CD4-positive, alpha-beta T cell (primary cell): ENCODE measurements around the gene EIF4E. TPM values are rescaled to one million over a fixed set of nuclear protein-coding genes. Genes with fewer than 3 reads are reported as not detected.
"Not testable (repeated sequence)": the region's sequence is repeated elsewhere in the genome, so short reads cannot be mapped to it uniquely, and the experiment has no call there.

Source experiments
- ATAC-seq: fragments of 200-7000 bp; cut with Tn5 transposase; one replicate; pipeline ENCODE4 v1.10.0; 2022; ENCODE audit warnings: mild to moderate bottlenecking; ENCODE audit not compliant: poor library complexity
- CTCF ChIA-PET: fragments of 350-600 bp; sonication (Branson Sonifier 250); formaldehyde crosslinking; loops from one replicate; lab custom pipeline; 2021; ENCODE audit warnings: antibody characterized with exemption, inconsistent platforms; lab: Charles Lee
- POLR2A ChIA-PET: fragments of 350-600 bp; sonication (Branson Sonifier 250); formaldehyde crosslinking; loops from one replicate; lab custom pipeline; 2021; ENCODE audit warnings: antibody characterized with exemption, inconsistent platforms; lab: Charles Lee
- DNase-seq, 14 experiments: peaks; one replicate each; pipeline ENCODE4 v3.0.0-alpha.2; 2013 to 2020; ENCODE audit warnings: mixed read lengths in 2 of 14
- H3K27ac ChIP-seq, 2 donors: one replicate each; pipeline versions ENCODE4 v1.5.1 to v1.7.0; 2013; ENCODE audit warnings: low read length in 2 of 2, low read depth in 1 of 2, mild to moderate bottlenecking in 1 of 2
- H3K27me3 ChIP-seq, 2 experiments: 1 replicate in 1 of 2; 2 replicates in 1 of 2; pipeline versions ENCODE4 v1.6.1 to v1.7.0; 2013; ENCODE audit warnings: low read length in 2 of 2, control low read depth in 1 of 2, mild to moderate bottlenecking in 1 of 2, moderate library complexity in 1 of 2; ENCODE audit not compliant: insufficient read depth in 2 of 2, control insufficient read depth in 1 of 2
- H3K36me3 ChIP-seq: one replicate; pipeline ENCODE4 v1.6.1; 2013; ENCODE audit warnings: low read length, control low read depth; ENCODE audit not compliant: insufficient read depth
- H3K4me1 ChIP-seq: one replicate; pipeline ENCODE4 v1.6.1; 2013; ENCODE audit warnings: low read length, control low read depth; ENCODE audit not compliant: insufficient read depth
- H3K4me3 ChIP-seq: one replicate; pipeline ENCODE4 v1.5.1; 2013; ENCODE audit warnings: mild to moderate bottlenecking, low read length, moderate library complexity
- H3K9me3 ChIP-seq, 2 experiments: 1 replicate in 1 of 2; 2 replicates in 1 of 2; pipeline versions ENCODE4 v1.6.1 to v1.7.0; 2013; ENCODE audit warnings: low read length in 2 of 2, mild to moderate bottlenecking in 2 of 2, control low read depth in 1 of 2, moderate library complexity in 1 of 2; ENCODE audit not compliant: control insufficient read depth in 1 of 2, insufficient read depth in 1 of 2
- H3K27ac Mint-ChIP-seq: one replicate; pipeline ENCODE4 v1.8.0; 2020; ENCODE audit warnings: mixed read lengths
- H3K27me3 Mint-ChIP-seq: one replicate; pipeline ENCODE4 v1.8.0; 2021; ENCODE audit warnings: mixed read lengths
- H3K36me3 Mint-ChIP-seq: one replicate; pipeline ENCODE4 v1.8.0; 2021; ENCODE audit warnings: low read depth, mixed read lengths
- H3K4me1 Mint-ChIP-seq: one replicate; pipeline ENCODE4 v1.8.0; 2021; ENCODE audit warnings: low read depth, mixed read lengths
- H3K4me3 Mint-ChIP-seq: one replicate; pipeline ENCODE4 v1.8.0; 2020; ENCODE audit warnings: mild to moderate bottlenecking, mixed read lengths
- H3K9me3 Mint-ChIP-seq: one replicate; pipeline ENCODE4 v1.8.0; 2020; ENCODE audit warnings: mixed read lengths
- CTCF ChIP-seq: fragments of 200-600 bp; IDR thresholded peaks from one replicate; pipeline ENCODE4 v1.8.0; 2022; ENCODE audit warnings: antibody characterized with exemption, mild to moderate bottlenecking
- intact Hi-C, 2 experiments: fragments of 100-400 bp; cut with DNase I in 1 of 2; cut with micrococcal nuclease in 1 of 2; formaldehyde crosslinking; loops; one replicate each; pipeline versions ENCODE4 v1.15.1 to v1.9.0; 2023 to 2025; cut with DNase I, micrococcal nuclease
- total RNA-seq, 174 experiments: library from RNA in 2 of 174; stranded (reverse) in 2 of 174; gene quantifications; one replicate each; pipeline ENCODE4 v1.2.3 and lab custom pipeline; 2021 to 2026

Gene EIF4E
- total RNA-seq, 2 experiments from 2014 or later, result 47.2 to 49.2 TPM

GRCh38 chr4:98838531-98838930, 90.4 kb downstream of the EIF4E start:
- no peaks in the 10 kb centered on the region for H3K9me3 Mint-ChIP-seq
- no peak overlapping the region for H3K27ac Mint-ChIP-seq
- Histone ChIP-seq H3K27me3 (no peaks in the 10 kb centered on the region), H3K27ac (no peak overlapping the region), H3K4me1 (no peaks in the 10 kb centered on the region), H3K4me3 (no peak overlapping the region), H3K36me3 (no peaks in the 10 kb centered on the region), H3K9me3 (peaks cover 0 to 3% of the 10 kb centered on the region in 2 experiments)
- H3K4me1 Mint-ChIP-seq, result no peaks in the 10 kb centered on the region
- no peak for DNase-seq
- no peak for ATAC-seq
- H3K27me3 Mint-ChIP-seq, result no peaks in the 10 kb centered on the region
- intact Hi-C loops, result no loop called here
- POLR2A ChIA-PET, result no interaction called here
- no peak for TF ChIP-seq CTCF
- H3K4me3 Mint-ChIP-seq, result no peak overlapping the region
- no peaks in the 10 kb centered on the region for H3K36me3 Mint-ChIP-seq
- CTCF ChIA-PET, result interaction anchor here (0.6 kb wide), 1 partner anchor 343 kb away, joined by 3 read pairs; no protein-coding TSS in a partner anchor

GRCh38 chr4:98833384-98833783, 95.5 kb downstream of the EIF4E start:
- H3K27me3 Mint-ChIP-seq, result no peaks in the 10 kb centered on the region
- TF ChIP-seq CTCF, result no peak
- DNase-seq, result no peak
- no peaks in the 10 kb centered on the region for H3K36me3 Mint-ChIP-seq
- no peaks in the 10 kb centered on the region for H3K4me1 Mint-ChIP-seq
- ChIA-PET POLR2A (no interaction called here), CTCF (no interaction called here)
- intact Hi-C loops, result no loop called here
- Histone ChIP-seq H3K4me3 (no peak overlapping the region), H3K4me1 (no peaks in the 10 kb centered on the region), H3K36me3 (no peaks in the 10 kb centered on the region), H3K27ac (no peak overlapping the region), H3K9me3 (no peaks in the 10 kb centered on the region), H3K27me3 (no peaks in the 10 kb centered on the region)
- H3K9me3 Mint-ChIP-seq, result no peaks in the 10 kb centered on the region
- no peak for ATAC-seq
- no peak overlapping the region for H3K4me3 Mint-ChIP-seq
- H3K27ac Mint-ChIP-seq, result no peak overlapping the region

GRCh38 chr4:98831036-98831435, 97.9 kb downstream of the EIF4E start:
- CTCF ChIA-PET, H3K36me3 Mint-ChIP-seq, DNase-seq, H3K9me3 Mint-ChIP-seq, H3K27me3 ChIP-seq, H3K9me3 ChIP-seq, H3K27me3 Mint-ChIP-seq, H3K36me3 ChIP-seq, H3K4me3 Mint-ChIP-seq, H3K4me1 Mint-ChIP-seq, H3K4me3 ChIP-seq, intact Hi-C loops, POLR2A ChIA-PET, H3K27ac Mint-ChIP-seq, H3K27ac ChIP-seq, ATAC-seq, H3K4me1 ChIP-seq: not testable (repeated sequence)

Other genes with a start within 250 kb of the EIF4E start
- gene METAP1, start 66.6 kb upstream of the EIF4E start, total RNA-seq, result 10 to 100 TPM; 25.1 to 26.6 TPM
- gene ADH5, start 159.7 kb upstream of the EIF4E start, total RNA-seq, result 10 to 100 TPM; 49.1 to 52.0 TPM
- gene ADH4, start 215.2 kb upstream of the EIF4E start, total RNA-seq, result not detected